HUES48 (cell line): ENCODE data around the gene C17orf75.
"Not testable (repeated sequence)": the region's sequence is repeated elsewhere in the genome, so short reads cannot be mapped to it uniquely, and the experiment has no call there.

Experiments used
- H3K27ac ChIP-seq: one replicate; pipeline ENCODE4 v1.7.0; 2013; ENCODE audit warnings: low read depth, low read length, inconsistent platforms
- H3K27me3 ChIP-seq: 2 replicates; pipeline ENCODE4 v1.6.1; 2013; ENCODE audit warnings: mild to moderate bottlenecking, low read length; ENCODE audit not compliant: control insufficient read depth, insufficient read depth
- H3K36me3 ChIP-seq: 2 replicates; pipeline ENCODE4 v1.6.1; 2013; ENCODE audit warnings: low read length; ENCODE audit not compliant: control insufficient read depth, insufficient read depth
- H3K4me1 ChIP-seq: 2 replicates; pipeline ENCODE4 v1.6.1; 2013; ENCODE audit warnings: mild to moderate bottlenecking, low read length; ENCODE audit not compliant: control insufficient read depth, insufficient read depth
- H3K4me3 ChIP-seq: 2 replicates; pipeline ENCODE4 v1.5.1; 2013; ENCODE audit warnings: mild to moderate bottlenecking, low read depth, low read length
- H3K9ac ChIP-seq: 2 replicates; pipeline ENCODE4 v1.6.1; 2013; ENCODE audit warnings: mild to moderate bottlenecking, low read depth, low read length, moderate library complexity
- H3K9me3 ChIP-seq: 2 replicates; pipeline ENCODE4 v1.6.1; 2013; ENCODE audit warnings: low read length; ENCODE audit not compliant: control insufficient read depth, insufficient read depth

C17orf75 gene

GRCh38 chr17:32357615-32358014, 15.6 kb upstream of the C17orf75 start:
- Histone ChIP-seq H3K4me1 (0 out of 2 replicates have a peak, but pooled peaks cover 1% of the 10 kb centered on the region), H3K27ac (no peak overlapping the region), H3K9ac (no peak overlapping the region), H3K27me3 (no peaks in the 10 kb centered on the region), H3K9me3 (no peaks in the 10 kb centered on the region), H3K4me3 (no peak overlapping the region), H3K36me3 (peaks cover 97% of the 10 kb centered on the region)

GRCh38 chr17:32356750-32357149, 14.8 kb upstream of the C17orf75 start:
- Histone ChIP-seq H3K27ac (no peak overlapping the region), H3K27me3 (no peaks in the 10 kb centered on the region), H3K4me3 (no peak overlapping the region), H3K9me3 (no peaks in the 10 kb centered on the region), H3K9ac (no peak overlapping the region), H3K36me3 (peaks cover 93% of the 10 kb centered on the region), H3K4me1 (0 out of 2 replicates have a peak, but pooled peaks cover 3% of the 10 kb centered on the region)

GRCh38 chr17:32356378-32356743, 14.4 kb upstream of the C17orf75 start:
- Histone ChIP-seq H3K27me3 (no peaks in the 10 kb centered on the region), H3K27ac (peak overlapping the region; percentile 25), H3K36me3 (peaks cover 90% of the 10 kb centered on the region), H3K4me1 (0 out of 2 replicates have a peak, but pooled peaks cover 3% of the 10 kb centered on the region), H3K9me3 (no peaks in the 10 kb centered on the region), H3K4me3 (no peak overlapping the region; the same call in 1 of the 2 replicates), H3K9ac (no peak overlapping the region)

- H3K4me3 ChIP-seq, result no peak overlapping the region
- H3K36me3 ChIP-seq, result peaks cover 86% of the 10 kb centered on the region
- H3K9me3 ChIP-seq, result no peaks in the 10 kb centered on the region
- no peak overlapping the region for H3K9ac ChIP-seq
- no peaks in the 10 kb centered on the region for H3K27me3 ChIP-seq
- H3K4me1 ChIP-seq, result 0 out of 2 replicates have a peak, but pooled peaks cover 3% of the 10 kb centered on the region
- peak overlapping the region; percentile 25 for H3K27ac ChIP-seq
These were observed 13.8 kb upstream of the C17orf75 start for GRCh38 chr17:32355649-32356377.

GRCh38 chr17:32352734-32353133, 10.8 kb upstream of the C17orf75 start:
- peak overlapping the region; percentile 87 for H3K4me3 ChIP-seq
- not testable (repeated sequence) for H3K27me3 ChIP-seq, H3K9me3 ChIP-seq, H3K4me1 ChIP-seq, H3K27ac ChIP-seq, H3K9ac ChIP-seq
- peaks cover 55% of the 10 kb centered on the region for H3K36me3 ChIP-seq

- Histone ChIP-seq H3K9me3 (no peaks in the 10 kb centered on the region), H3K27me3 (no peaks in the 10 kb centered on the region), H3K36me3 (peaks cover 38% of the 10 kb centered on the region), H3K27ac (peak overlapping the region; percentile 95), H3K4me1 (peaks cover 3% of the 10 kb centered on the region; the same call in 1 of the 2 replicates), H3K9ac (peak overlapping the region; percentile 96), H3K4me3 (peak overlapping the region; percentile 87)
These were observed 8.9 kb upstream of the C17orf75 start for GRCh38 chr17:32350666-32351418.

- peaks cover 30% of the 10 kb centered on the region for H3K36me3 ChIP-seq
- H3K9ac ChIP-seq, result peak within 1 kb of the TSS; percentile 96
- H3K27me3 ChIP-seq, result no peaks in the 10 kb centered on the region
- H3K4me3 ChIP-seq, result peak within 1 kb of the TSS; percentile 87
- H3K4me1 ChIP-seq, result peaks cover 3% of the 10 kb centered on the region; the same call in 1 of the 2 replicates
- peak within 1 kb of the TSS; percentile 95 for H3K27ac ChIP-seq
- no peaks in the 10 kb centered on the region for H3K9me3 ChIP-seq
These were observed 8.1 kb upstream of the C17orf75 start, which contains the start of gene ZNF207 for GRCh38 chr17:32349854-32350665. ZNF207 (plus strand) TSS chr17:32350157; CDS start chr17:32350286, 129 bp downstream.

- Histone ChIP-seq H3K36me3 (peaks cover 24% of the 10 kb centered on the region), H3K27ac (peak overlapping the region; percentile 95), H3K27me3 (no peaks in the 10 kb centered on the region), H3K4me1 (peaks cover 3% of the 10 kb centered on the region; the same call in 1 of the 2 replicates), H3K4me3 (peak overlapping the region; percentile 87), H3K9ac (peak overlapping the region; percentile 96), H3K9me3 (no peaks in the 10 kb centered on the region)
These were observed 7.5 kb upstream of the C17orf75 start for GRCh38 chr17:32349503-32349853.

GRCh38 chr17:32348483-32348800, 6.5 kb upstream of the C17orf75 start:
- H3K27ac ChIP-seq, result no peak overlapping the region
- no peaks in the 10 kb centered on the region for H3K9me3 ChIP-seq
- peaks cover 3% of the 10 kb centered on the region; the same call in 1 of the 2 replicates for H3K4me1 ChIP-seq
- no peaks in the 10 kb centered on the region for H3K27me3 ChIP-seq
- no peak overlapping the region for H3K9ac ChIP-seq
- H3K4me3 ChIP-seq, result no peak overlapping the region
- peaks cover 15% of the 10 kb centered on the region for H3K36me3 ChIP-seq

- Histone ChIP-seq H3K27me3 (no peaks in the 10 kb centered on the region), H3K27ac (no peak overlapping the region), H3K9ac (no peak overlapping the region), H3K36me3 (no peaks in the 10 kb centered on the region; the same call in 1 of the 2 replicates), H3K9me3 (no peaks in the 10 kb centered on the region), H3K4me3 (no peak overlapping the region), H3K4me1 (no peaks in the 10 kb centered on the region; the same call in 1 of the 2 replicates)
These were observed 4.1 kb upstream of the C17orf75 start for GRCh38 chr17:32345951-32346600.
